Activated T-helper 17 cell treated with anti-CD3 and anti-CD28 coated beads, Interleukin-2, amount 50 U/mL, for 72 hours (primary cell): ENCODE results near the gene RBM4. TPM values are rescaled to one million over a fixed set of nuclear protein-coding genes. Genes with fewer than 3 reads are reported as not detected.
A peak's percentile ranks its signal among the peaks of the same experiment; 100 is the strongest.
"Not testable (repeated sequence)": the region's sequence is repeated elsewhere in the genome, so short reads cannot be mapped to it uniquely, and the experiment has no call there.

Experiments
- ATAC-seq: fragments of 150-1000 bp; cut with Tn5 transposase; replicated peaks from 2 replicates; pipeline ENCODE4 v1.10.0; 2021; ENCODE audit warnings: mild to moderate bottlenecking, moderate library complexity
- H3K27ac Mint-ChIP-seq: one replicate; pipeline ENCODE4 v1.8.0; 2022; ENCODE audit warnings: mixed read lengths
- H3K27me3 Mint-ChIP-seq: one replicate; pipeline ENCODE4 v1.8.0; 2022; ENCODE audit warnings: mixed read lengths
- H3K36me3 Mint-ChIP-seq: one replicate; pipeline ENCODE4 v1.8.0; 2022; ENCODE audit warnings: low read depth, mild to moderate bottlenecking, mixed read lengths
- H3K4me1 Mint-ChIP-seq: one replicate; pipeline ENCODE4 v1.8.0; 2022; ENCODE audit warnings: mixed read lengths
- H3K4me3 Mint-ChIP-seq: one replicate; pipeline ENCODE4 v1.8.0; 2022; ENCODE audit warnings: mild to moderate bottlenecking, mixed read lengths
- H3K9me3 Mint-ChIP-seq: one replicate; pipeline ENCODE4 v1.8.0; 2022; ENCODE audit warnings: mixed read lengths
- total RNA-seq, 2 donors: library from RNA; stranded (reverse); gene quantifications; one replicate each; pipeline ENCODE4 v1.2.3, GENCODE V29; 2022

RBM4 gene, protein sequence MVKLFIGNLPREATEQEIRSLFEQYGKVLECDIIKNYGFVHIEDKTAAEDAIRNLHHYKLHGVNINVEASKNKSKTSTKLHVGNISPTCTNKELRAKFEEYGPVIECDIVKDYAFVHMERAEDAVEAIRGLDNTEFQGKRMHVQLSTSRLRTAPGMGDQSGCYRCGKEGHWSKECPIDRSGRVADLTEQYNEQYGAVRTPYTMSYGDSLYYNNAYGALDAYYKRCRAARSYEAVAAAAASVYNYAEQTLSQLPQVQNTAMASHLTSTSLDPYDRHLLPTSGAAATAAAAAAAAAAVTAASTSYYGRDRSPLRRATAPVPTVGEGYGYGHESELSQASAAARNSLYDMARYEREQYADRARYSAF
- total RNA-seq: 10 to 100 TPM; 92.4 to 94.0 TPM

DNA sequence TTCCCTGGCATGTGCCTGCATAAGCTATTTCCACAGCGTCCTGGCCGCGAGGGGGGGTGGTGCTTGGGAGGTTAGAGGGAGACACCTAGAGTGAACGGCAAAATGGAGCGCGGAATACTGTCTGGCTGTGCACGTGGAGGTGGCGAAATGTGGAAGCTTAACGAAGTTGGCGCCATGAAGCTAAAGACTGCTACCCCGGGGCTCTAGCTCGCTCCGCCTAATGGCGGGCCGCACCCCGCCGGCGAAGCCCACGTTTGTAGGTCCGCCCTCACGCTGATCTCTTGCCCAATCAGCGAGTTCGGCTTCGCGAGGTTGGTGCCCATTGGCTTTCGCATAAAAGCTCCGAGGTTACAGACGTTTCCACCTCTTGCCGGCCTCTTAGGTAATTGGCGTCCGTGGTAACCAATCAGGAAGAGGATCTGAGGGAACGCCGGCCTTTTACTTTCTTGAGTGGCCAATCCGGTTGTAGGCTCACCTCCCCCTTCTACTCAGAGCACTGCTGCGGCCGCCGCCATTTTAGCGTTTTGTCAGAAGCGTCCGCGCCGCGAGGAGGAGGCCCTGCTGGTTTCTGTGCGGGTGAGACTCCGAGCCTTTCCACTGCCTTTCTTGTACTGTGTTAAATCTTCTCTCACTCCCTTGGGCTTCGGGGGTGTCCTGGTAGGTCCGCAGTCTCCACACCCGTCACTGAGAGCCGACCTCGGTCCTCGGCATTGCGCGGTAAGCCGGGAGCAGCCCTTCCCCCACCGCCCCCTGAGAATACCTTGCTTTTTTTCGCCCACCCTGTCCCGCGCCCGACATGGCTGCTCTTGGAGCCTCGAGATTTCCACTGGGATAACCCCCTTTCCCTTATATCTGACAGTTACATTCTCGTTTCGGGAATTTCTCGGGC lies at the start of gene RBM4:
RBM4 (plus strand) TSS at position 527 of the 889 bp plus-strand sequence. CDS start 1,009 bp downstream, outside the sequence.
- H3K27ac Mint-ChIP-seq: peak within 1 kb of the TSS; percentile 97
- H3K36me3 Mint-ChIP-seq: peaks cover 80% of the 10 kb centered on the region
- peak; percentile 97 for ATAC-seq
- H3K4me3 Mint-ChIP-seq: peak within 1 kb of the TSS; percentile 93
- no peaks in the 10 kb centered on the region for H3K27me3 Mint-ChIP-seq
- no peaks in the 10 kb centered on the region for H3K9me3 Mint-ChIP-seq
- peaks cover 51% of the 10 kb centered on the region for H3K4me1 Mint-ChIP-seq

DNA sequence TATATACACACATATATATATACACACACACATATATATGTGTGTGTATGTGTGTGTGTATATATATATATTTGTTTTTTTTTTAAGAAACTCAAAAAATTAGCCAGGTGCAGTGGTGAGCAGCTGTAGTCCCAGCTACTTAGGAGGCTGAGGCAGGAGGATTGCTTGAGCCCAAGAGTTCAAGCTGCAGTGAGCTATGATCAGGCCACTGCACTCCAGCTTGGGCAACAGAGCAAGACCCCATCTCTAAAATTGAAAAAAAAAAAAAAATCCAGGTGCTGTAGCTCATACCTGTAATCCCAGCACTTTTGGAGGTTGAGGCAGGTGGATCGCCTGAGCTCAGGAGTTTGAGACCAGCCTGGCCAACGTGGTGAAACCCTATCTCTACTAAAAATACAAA lies 49.2 kb upstream of the RBM4 start:
- H3K9me3 Mint-ChIP-seq, H3K27me3 Mint-ChIP-seq, H3K4me1 Mint-ChIP-seq, H3K36me3 Mint-ChIP-seq, H3K27ac Mint-ChIP-seq, ATAC-seq, H3K4me3 Mint-ChIP-seq: not testable (repeated sequence)

DNA sequence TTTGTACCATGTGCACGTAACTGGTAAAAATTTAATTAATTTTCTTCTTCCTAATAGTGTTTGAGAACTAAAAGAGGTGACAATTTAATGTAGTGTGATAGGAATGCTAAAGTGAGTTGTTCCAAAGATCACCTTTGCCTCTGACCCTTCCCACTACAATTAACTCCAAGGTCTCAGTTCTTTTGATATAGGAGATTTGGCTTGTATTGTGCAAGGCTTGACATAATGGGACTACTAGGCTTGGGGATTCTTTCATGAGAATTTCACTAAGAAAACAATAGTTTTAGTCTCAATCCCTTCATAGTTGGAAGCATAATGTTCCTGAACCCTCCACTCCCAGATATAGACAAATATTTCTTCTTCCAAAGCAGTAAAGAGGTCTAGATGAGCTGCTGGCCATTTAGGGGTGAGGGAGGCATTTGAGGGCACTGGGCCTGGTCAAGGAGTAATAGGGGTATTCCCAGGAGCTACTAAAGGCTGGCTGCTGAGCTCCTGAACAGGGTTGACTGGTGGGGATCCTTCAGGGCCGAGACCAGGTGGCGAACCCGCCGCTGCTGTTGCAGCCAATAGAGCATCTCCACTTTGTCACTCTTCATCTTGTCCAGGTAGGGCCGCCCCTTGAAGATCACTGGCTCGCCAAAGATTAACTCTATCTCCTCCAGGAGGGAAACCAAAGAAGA lies 48.4 kb upstream of the RBM4 start:
- H3K4me3 Mint-ChIP-seq: no peak overlapping the region
- ATAC-seq: no peak
- no peaks in the 10 kb centered on the region for H3K27me3 Mint-ChIP-seq
- H3K36me3 Mint-ChIP-seq: peaks cover 8% of the 10 kb centered on the region
- no peaks in the 10 kb centered on the region for H3K9me3 Mint-ChIP-seq
- H3K4me1 Mint-ChIP-seq: peaks cover 9% of the 10 kb centered on the region
- H3K27ac Mint-ChIP-seq: no peak overlapping the region

DNA sequence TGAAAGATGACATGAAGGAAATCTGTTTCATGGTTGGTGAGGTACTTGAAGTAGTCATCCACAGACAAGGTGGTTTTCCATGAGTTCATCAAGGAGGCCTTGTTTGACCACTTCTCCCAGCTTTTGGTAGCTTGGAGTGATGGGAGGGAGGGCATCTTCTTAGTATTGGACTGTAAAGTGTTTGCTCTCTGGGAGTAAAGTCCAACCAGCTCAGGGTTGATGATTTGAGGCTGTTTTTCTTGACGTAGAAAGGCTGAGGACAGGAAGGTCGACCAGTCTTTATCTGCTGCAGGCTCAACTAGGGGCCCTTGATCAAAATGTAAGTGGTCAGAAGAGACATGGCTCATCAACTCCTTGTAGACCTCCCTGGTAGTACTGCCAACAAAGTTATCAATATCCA lies 47.3 kb upstream of the RBM4 start:
- Mint-ChIP-seq H3K36me3 (peaks cover 8% of the 10 kb centered on the region), H3K27ac (no peak overlapping the region), H3K27me3 (no peaks in the 10 kb centered on the region), H3K4me1 (peaks cover 14% of the 10 kb centered on the region), H3K9me3 (no peaks in the 10 kb centered on the region), H3K4me3 (peak overlapping the region; percentile 100)
- ATAC-seq: no peak

DNA sequence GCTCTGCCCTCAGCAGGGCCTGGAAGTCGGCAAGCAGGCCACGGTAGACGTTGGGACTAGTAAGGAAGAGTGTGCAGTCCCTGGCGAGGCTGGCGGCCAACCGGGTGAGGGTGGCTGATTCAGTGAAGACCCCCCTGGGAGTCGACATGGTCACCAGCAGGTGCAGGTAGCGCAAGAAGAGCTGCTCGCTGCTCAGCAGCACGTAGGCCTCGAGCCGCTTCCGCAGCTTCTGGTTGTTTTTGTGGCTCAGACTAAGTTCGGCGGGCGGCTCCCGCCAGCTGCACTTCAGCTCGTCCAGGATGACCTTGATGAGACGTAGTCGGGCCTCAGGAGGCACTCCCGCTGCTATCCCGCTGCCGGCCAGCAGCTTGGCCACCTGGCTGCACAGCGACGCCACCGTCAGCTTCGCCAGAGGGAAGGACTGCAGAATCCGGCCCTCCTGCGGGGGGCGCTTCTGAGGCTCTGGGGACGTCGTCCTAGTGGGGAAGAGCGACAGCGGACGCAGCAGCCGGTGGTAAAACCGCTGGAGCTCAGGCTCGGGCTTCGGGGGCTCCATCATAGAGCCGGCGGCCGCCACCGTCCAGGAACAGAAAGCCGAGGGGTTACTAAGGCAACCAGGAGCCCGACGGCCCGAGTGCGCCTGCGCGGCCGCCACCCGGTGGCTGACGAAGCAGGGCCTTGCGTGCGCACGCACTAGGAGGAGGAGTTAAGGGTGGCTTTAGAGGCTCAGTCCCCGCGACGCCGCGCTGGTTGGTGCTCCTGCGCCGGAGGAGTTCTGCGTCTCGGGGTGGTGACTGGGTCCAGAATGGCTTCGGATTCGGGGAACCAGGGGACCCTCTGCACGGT lies 45.8 kb upstream of the RBM4 start, which contains the start of the genes CCDC87 and CCS:
CCDC87 (minus strand) TSS at position 607 of the 846 bp plus-strand sequence; CDS start at position 559, 48 bp downstream.
CCS (plus strand) TSS at position 729 of the 846 bp plus-strand sequence; CDS start at position 806, 77 bp downstream.
- Mint-ChIP-seq H3K4me1 (peaks cover 14% of the 10 kb centered on the region), H3K36me3 (peaks cover 8% of the 10 kb centered on the region), H3K27me3 (no peaks in the 10 kb centered on the region), H3K9me3 (no peaks in the 10 kb centered on the region), H3K4me3 (peak within 1 kb of the TSS; percentile 100), H3K27ac (peak within 1 kb of the TSS; percentile 99)
- peak; percentile 99 for ATAC-seq

DNA sequence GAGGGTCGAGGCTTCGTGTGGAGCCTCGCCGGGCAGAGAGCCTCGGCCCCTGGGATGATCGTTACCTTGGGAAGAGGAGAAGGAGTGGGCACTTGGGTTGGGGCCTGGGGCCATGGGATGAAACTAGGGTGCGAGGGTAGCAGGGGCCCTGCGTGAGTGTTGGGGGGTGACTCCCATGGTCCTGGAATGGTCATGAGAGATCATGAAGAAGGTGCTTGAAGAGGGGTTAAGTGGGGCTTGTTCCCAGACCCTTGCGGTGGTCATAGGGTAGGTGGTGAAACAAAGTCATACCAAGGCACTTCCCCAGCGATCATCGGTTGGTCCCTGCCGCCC lies 45.2 kb upstream of the RBM4 start:
- Mint-ChIP-seq H3K4me3 (peak overlapping the region; percentile 100), H3K9me3 (no peaks in the 10 kb centered on the region), H3K27me3 (no peaks in the 10 kb centered on the region), H3K4me1 (peaks cover 14% of the 10 kb centered on the region), H3K36me3 (peaks cover 8% of the 10 kb centered on the region), H3K27ac (peak overlapping the region; percentile 99)
- ATAC-seq: no peak

DNA sequence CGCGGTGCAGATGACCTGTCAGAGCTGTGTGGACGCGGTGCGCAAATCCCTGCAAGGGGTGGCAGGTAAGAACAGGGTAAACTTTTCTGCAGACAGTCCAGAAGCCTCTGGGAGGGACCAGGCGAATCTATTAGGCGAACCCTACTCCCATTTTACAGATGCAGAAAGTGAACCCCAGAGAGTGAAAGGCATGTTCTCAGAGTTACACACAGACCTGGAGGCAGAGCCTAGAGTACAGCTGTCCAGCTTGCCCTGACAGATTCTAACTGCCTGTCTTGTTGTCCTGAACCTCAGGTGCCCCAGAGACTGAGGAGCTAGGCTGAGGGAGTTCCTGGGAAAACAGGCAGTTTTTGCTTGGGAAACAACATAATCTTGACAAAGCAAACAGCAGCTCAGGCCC lies 44.9 kb upstream of the RBM4 start:
- Mint-ChIP-seq H3K36me3 (peaks cover 8% of the 10 kb centered on the region), H3K27me3 (no peaks in the 10 kb centered on the region), H3K27ac (peak overlapping the region; percentile 99), H3K9me3 (no peaks in the 10 kb centered on the region), H3K4me3 (peak overlapping the region; percentile 100), H3K4me1 (peaks cover 14% of the 10 kb centered on the region)
- no peak for ATAC-seq

DNA sequence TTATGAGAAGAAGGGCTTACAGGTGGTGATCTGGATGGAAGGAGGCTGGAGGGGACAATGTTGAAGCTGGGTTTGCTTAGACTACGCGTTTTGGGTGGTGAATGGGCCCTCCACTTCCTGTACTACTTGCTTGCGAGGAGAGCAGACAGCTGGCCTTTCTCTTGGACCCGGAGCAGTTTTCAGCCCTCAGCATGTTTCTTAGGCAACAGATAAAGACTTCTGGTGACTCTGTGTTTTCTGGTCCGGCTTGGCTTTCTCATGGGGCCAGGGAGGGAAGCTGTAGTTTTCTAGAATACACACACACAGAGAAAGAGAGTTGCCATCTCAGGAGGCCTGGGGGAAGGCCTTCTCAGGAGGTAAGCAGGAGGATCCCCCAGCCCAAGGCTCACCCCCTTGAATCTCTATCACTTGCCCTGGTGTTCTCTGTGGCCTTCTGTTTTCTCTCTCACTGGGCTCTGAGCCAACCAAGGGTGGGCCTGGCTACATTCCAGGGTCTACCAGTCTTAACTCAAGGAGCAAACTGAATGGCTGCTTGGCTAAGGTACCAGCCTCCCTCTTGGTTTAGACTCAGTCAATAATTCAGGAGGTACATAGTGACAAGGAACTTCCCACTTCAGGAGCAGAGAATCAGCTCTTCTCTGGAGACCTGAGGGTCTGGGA lies 43.1 kb upstream of the RBM4 start:
- ATAC-seq: no peak
- no peaks in the 10 kb centered on the region for H3K27me3 Mint-ChIP-seq
- H3K4me3 Mint-ChIP-seq: no peak overlapping the region
- H3K36me3 Mint-ChIP-seq: peaks cover 11% of the 10 kb centered on the region
- H3K27ac Mint-ChIP-seq: peak overlapping the region; percentile 60
- peaks cover 14% of the 10 kb centered on the region for H3K4me1 Mint-ChIP-seq
- H3K9me3 Mint-ChIP-seq: no peaks in the 10 kb centered on the region

DNA sequence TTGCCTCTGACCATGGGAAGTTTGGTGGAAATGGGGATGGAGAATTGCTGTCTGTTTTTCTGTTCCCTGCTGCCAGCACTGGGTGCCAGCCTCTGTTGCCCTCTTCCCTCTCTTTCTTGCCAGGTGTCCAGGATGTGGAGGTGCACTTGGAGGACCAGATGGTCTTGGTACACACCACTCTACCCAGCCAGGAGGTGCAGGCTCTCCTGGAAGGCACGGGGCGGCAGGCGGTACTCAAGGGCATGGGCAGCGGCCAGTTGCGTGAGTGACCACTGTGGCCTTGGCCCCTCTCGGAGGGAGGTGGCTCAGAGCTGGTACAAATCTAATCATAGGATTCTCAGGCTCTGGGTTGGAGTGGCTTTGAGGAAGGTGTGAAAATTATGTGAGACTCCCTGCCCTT lies 39.5 kb upstream of the RBM4 start:
- H3K27me3 Mint-ChIP-seq: no peaks in the 10 kb centered on the region
- H3K36me3 Mint-ChIP-seq: peaks cover 10% of the 10 kb centered on the region
- H3K9me3 Mint-ChIP-seq: no peaks in the 10 kb centered on the region
- peaks cover 10% of the 10 kb centered on the region for H3K4me1 Mint-ChIP-seq
- no peak for ATAC-seq
- H3K27ac Mint-ChIP-seq: no peak overlapping the region
- no peak overlapping the region for H3K4me3 Mint-ChIP-seq

DNA sequence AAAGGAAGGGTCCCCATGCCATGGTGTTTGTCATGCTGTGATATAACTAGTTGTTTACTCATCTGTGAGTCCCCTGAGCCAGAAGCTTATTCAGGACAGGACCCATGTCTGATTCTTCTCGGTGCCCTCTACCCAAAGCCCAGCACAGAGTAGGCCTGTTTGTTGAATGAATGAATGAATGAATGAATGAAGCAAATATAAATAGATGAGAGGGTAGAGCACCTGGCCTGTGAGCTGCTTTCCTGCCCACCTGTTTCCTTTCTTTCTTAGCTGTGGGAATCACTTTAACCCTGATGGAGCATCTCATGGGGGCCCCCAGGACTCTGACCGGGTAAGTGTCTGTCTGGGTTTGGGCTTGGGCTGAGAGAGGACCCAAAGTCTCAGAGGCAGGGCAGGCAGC lies 38.3 kb upstream of the RBM4 start:
- H3K36me3 Mint-ChIP-seq: peaks cover 21% of the 10 kb centered on the region
- no peak overlapping the region for H3K27ac Mint-ChIP-seq
- H3K9me3 Mint-ChIP-seq: no peaks in the 10 kb centered on the region
- ATAC-seq: no peak
- no peak overlapping the region for H3K4me3 Mint-ChIP-seq
- H3K27me3 Mint-ChIP-seq: no peaks in the 10 kb centered on the region
- H3K4me1 Mint-ChIP-seq: peaks cover 4% of the 10 kb centered on the region

DNA sequence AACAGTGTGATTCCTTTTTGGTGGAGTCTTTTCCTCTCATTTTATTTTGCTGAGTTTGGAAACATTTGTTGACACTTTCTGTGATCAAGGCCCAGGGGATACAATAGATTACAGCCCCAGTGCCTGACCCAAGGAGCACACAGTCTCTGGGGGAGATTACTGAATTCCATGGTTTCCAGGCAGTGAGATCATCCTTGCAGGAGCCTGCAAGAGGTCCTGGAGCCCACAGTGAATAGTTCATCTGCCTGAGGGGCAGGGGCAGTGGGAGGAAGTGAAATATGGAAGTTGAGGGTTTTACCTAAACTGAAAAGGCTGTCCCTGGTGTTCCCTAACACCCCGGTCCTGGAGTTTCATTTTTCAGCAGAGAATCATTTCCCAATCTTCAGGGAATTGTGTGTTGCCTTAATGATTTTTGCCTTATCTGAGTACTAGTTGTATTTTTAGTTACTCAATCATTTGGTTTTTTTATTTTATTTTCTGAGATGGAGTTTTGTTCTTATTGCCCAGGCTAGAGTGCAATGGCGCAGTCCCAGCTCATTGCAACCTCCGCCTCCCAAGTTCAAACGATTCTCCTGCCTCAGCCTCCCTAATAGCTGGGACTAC lies 37.8 kb upstream of the RBM4 start:
- Mint-ChIP-seq H3K27ac (no peak overlapping the region), H3K27me3 (no peaks in the 10 kb centered on the region), H3K4me3 (no peak overlapping the region), H3K9me3 (no peaks in the 10 kb centered on the region), H3K36me3 (peaks cover 26% of the 10 kb centered on the region), H3K4me1 (no peaks in the 10 kb centered on the region)
- ATAC-seq: no peak

DNA sequence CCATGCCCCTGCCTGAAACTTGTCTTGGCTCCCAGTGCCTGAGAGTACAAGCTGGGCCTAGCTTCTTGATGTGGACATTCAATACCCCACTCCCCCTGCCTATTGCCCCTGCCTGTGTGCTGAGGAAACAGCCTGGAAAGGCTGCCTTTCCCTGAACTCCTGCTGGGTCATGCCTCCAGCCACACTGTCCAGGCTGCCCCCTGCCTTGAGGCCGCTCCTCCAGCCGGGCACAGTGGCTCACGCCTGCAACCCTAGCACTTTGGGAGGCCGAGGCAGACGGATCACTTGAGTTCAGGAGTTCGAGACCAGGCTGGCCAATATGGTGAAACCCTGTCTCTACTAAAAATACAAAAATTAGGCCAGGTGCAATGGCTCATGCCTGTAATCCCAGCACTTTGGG lies 35.4 kb upstream of the RBM4 start:
- Mint-ChIP-seq H3K9me3 (no peaks in the 10 kb centered on the region), H3K4me3 (no peak overlapping the region), H3K36me3 (peaks cover 32% of the 10 kb centered on the region), H3K27ac (no peak overlapping the region), H3K4me1 (no peaks in the 10 kb centered on the region), H3K27me3 (no peaks in the 10 kb centered on the region)
- no peak for ATAC-seq

DNA sequence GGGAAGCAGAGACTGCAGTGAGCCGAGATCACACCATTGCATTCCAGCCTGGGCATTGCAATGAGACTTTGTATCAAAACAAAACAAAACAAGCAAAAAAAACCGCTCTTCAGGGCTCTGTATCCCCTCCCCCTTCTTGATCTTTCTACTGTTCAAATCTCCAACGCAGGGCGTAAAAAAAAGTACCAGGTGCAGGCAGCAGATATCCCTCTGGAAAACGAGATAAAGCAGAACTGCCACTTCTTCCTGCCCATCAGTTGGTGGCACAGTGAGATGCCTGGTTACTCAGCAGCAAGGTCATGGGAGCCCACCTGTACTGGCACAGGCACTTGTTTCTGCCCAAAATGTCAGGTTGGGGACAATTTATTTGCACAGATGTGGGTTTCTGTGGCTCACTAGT lies 34.3 kb upstream of the RBM4 start:
- H3K27me3 Mint-ChIP-seq: no peaks in the 10 kb centered on the region
- no peaks in the 10 kb centered on the region for H3K4me1 Mint-ChIP-seq
- H3K4me3 Mint-ChIP-seq: no peak overlapping the region
- no peak for ATAC-seq
- H3K36me3 Mint-ChIP-seq: peaks cover 32% of the 10 kb centered on the region
- H3K27ac Mint-ChIP-seq: no peak overlapping the region
- H3K9me3 Mint-ChIP-seq: no peaks in the 10 kb centered on the region
